WTC11 (cell line): ENCODE results near the gene MEGF11. TPM values are rescaled to one million over a fixed set of nuclear protein-coding genes. Genes with fewer than 3 reads are reported as not detected.
A peak's percentile ranks its signal among the peaks of the same experiment; 100 is the strongest.

Experiments
- ATAC-seq: fragments of 200-7000 bp; cut with Tn5 transposase; 2 replicates; pipeline ENCODE4 v1.10.0; 2021; ENCODE audit warnings: mild to moderate bottlenecking, moderate library complexity
- CTCF ChIA-PET: fragments of 300-600 bp; sonication (Branson Sonifier 250); formaldehyde crosslinking; loops from one replicate; lab custom pipeline; 2021; ENCODE audit warnings: antibody characterized with exemption; lab: Charles Lee
- POLR2A ChIA-PET: fragments of 350-600 bp; sonication (Branson Sonifier 250); formaldehyde crosslinking; loops from one replicate; lab custom pipeline; 2021; ENCODE audit warnings: antibody characterized with exemption; lab: Charles Lee
- DNase-seq: peaks from one replicate; pipeline ENCODE4 v3.0.0; 2021; ENCODE audit warnings: low spot score
- H3K27ac Mint-ChIP-seq: 2 replicates; pipeline ENCODE4 v1.8.0; 2021; ENCODE audit warnings: mixed read lengths
- H3K27me3 Mint-ChIP-seq: 2 replicates; pipeline ENCODE4 v1.8.0; 2021; ENCODE audit warnings: low read depth, mild to moderate bottlenecking, moderate library complexity, mixed read lengths
- H3K36me3 Mint-ChIP-seq: 2 replicates; pipeline ENCODE4 v1.8.0; 2021; ENCODE audit warnings: mixed read lengths
- H3K4me1 Mint-ChIP-seq: 2 replicates; pipeline ENCODE4 v1.8.0; 2022; ENCODE audit warnings: mixed read lengths
- H3K4me3 Mint-ChIP-seq: 2 replicates; pipeline ENCODE4 v1.8.0; 2021; ENCODE audit warnings: mild to moderate bottlenecking, moderate library complexity, mixed read lengths
- H3K9me3 Mint-ChIP-seq: 2 replicates; pipeline ENCODE4 v1.8.0; 2021; ENCODE audit warnings: mixed read lengths
- CREB1 ChIP-seq: sonication (generic); formaldehyde crosslinking; IDR thresholded peaks from 2 replicates; pipeline ENCODE4 v1.8.0; 2023; ENCODE audit warnings: mild to moderate bottlenecking, missing genetic modification reagents
- CREM ChIP-seq: sonication (generic); formaldehyde crosslinking; IDR thresholded peaks from 2 replicates; pipeline ENCODE4 v1.8.1; 2022; ENCODE audit warnings: mild to moderate bottlenecking, missing genetic modification reagents, moderate library complexity
- EMX1 ChIP-seq: fragments of 250-450 bp; sonication (Bioruptor Pico); IDR thresholded peaks from 2 replicates; pipeline ENCODE4 v1.8.0; 2021; ENCODE audit warnings: mild to moderate bottlenecking
- JUN ChIP-seq: sonication (generic); formaldehyde crosslinking; IDR thresholded peaks from 2 replicates; pipeline ENCODE4 v1.8.0; 2023; ENCODE audit warnings: mild to moderate bottlenecking, missing genetic modification reagents
- PRRX2 ChIP-seq: fragments of 250-450 bp; sonication (Bioruptor Pico); IDR thresholded peaks from 2 replicates; pipeline ENCODE4 v1.8.0; 2021; ENCODE audit warnings: mild to moderate bottlenecking
- RELA ChIP-seq: sonication (generic); formaldehyde crosslinking; IDR thresholded peaks from 2 replicates; pipeline ENCODE4 v1.8.1; 2022; ENCODE audit warnings: missing genetic modification reagents, mild to moderate bottlenecking, borderline replicate concordance
- SOX15 ChIP-seq: fragments of 250-450 bp; sonication (Bioruptor Pico); IDR thresholded peaks from 2 replicates; pipeline ENCODE4 v1.9.0; 2021; ENCODE audit warnings: mild to moderate bottlenecking
- TP53 ChIP-seq: sonication (generic); formaldehyde crosslinking; IDR thresholded peaks from 2 replicates; pipeline ENCODE4 v1.8.1; 2023; ENCODE audit warnings: mild to moderate bottlenecking, missing genetic modification reagents
- ZBTB43 ChIP-seq: sonication (generic); formaldehyde crosslinking; IDR thresholded peaks from 2 replicates; pipeline ENCODE4 v1.8.1; 2023; ENCODE audit warnings: mild to moderate bottlenecking, missing genetic modification reagents
- ZNF532 ChIP-seq: fragments of 250-450 bp; sonication (Bioruptor Pico); IDR thresholded peaks from 2 replicates; pipeline ENCODE4 v1.9.0; 2021; ENCODE audit warnings: mild to moderate bottlenecking, borderline replicate concordance
- total RNA-seq: library from RNA; stranded (reverse); gene quantifications from 3 replicates; pipeline ENCODE4 v1.2.3, GENCODE V29; 2021
- TF ChIP-seq, protein P1 (sequence below): fragments of 250-450 bp; sonication (Bioruptor Pico); IDR thresholded peaks from 2 replicates; pipeline ENCODE4 v1.9.0; 2021; ENCODE audit warnings: moderate library complexity, mild to moderate bottlenecking, inconsistent platforms, borderline replicate concordance
- TF ChIP-seq, protein P2 (sequence below): sonication (generic); formaldehyde crosslinking; conservative IDR thresholded peaks from 2 replicates; pipeline ENCODE4 v1.8.1; 2022; ENCODE audit warnings: mild to moderate bottlenecking, missing genetic modification reagents
- TF ChIP-seq, protein P3 (sequence below): sonication (generic); formaldehyde crosslinking; IDR thresholded peaks from 2 replicates; pipeline ENCODE4 v1.8.1; 2022; ENCODE audit warnings: mild to moderate bottlenecking, moderate library complexity, missing genetic modification reagents

The MEGF11 gene
- total RNA-seq, 1 experiment from 2014 or later = 3.3 TPM

- Mint-ChIP-seq H3K36me3 (0 out of 2 replicates have a peak, but pooled peaks cover 2% of the 10 kb centered on the region), H3K9me3 (peaks cover 5% of the 10 kb centered on the region), H3K27me3 (no peaks in the 10 kb centered on the region), H3K4me3 (no peak overlapping the region), H3K27ac (no peak overlapping the region), H3K4me1 (peaks cover 7% of the 10 kb centered on the region)
- ChIA-PET CTCF (no interaction called here), POLR2A (interaction anchor here (0.5 kb wide), 1 partner anchor 351 kb away, joined by 3 read pairs; no protein-coding TSS in a partner anchor)
- ATAC-seq (no peak), DNase-seq (no peak)
- no peak for TF ChIP-seq ZNF532 (CRISPR knock-in tag)
Observed at GRCh38 chr15:66224946-66225345, 28.6 kb downstream of the MEGF11 start.

GRCh38 chr15:66222273-66223198 lies 31.0 kb downstream of the MEGF11 start:
- POLR2A ChIA-PET = no interaction called here
- Mint-ChIP-seq H3K27ac (no peak overlapping the region), H3K27me3 (no peaks in the 10 kb centered on the region), H3K4me1 (peaks cover 15% of the 10 kb centered on the region), H3K9me3 (no peaks in the 10 kb centered on the region)
- TF ChIP-seq, protein P1, sequence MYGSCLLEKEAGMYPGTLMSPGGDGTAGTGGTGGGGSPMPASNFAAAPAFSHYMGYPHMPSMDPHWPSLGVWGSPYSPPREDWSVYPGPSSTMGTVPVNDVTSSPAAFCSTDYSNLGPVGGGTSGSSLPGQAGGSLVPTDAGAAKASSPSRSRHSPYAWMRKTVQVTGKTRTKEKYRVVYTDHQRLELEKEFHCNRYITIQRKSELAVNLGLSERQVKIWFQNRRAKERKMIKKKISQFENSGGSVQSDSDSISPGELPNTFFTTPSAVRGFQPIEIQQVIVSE = no peak
- TF ChIP-seq TP53 (CRISPR knock-in tag) (no peak), SOX15 (no peak)
- TF ChIP-seq, all 79 proteins: peak for 0
- ATAC-seq (no peak), DNase-seq (no peak)
- CTCF ChIA-PET = no interaction called here
- Mint-ChIP-seq H3K4me3 (no peak overlapping the region), H3K36me3 (no peaks in the 10 kb centered on the region)

GRCh38 chr15:66221126-66221525 lies 32.4 kb downstream of the MEGF11 start:
- no peaks in the 10 kb centered on the region for H3K27me3 Mint-ChIP-seq
- H3K36me3 Mint-ChIP-seq = no peaks in the 10 kb centered on the region
- H3K9me3 Mint-ChIP-seq = no peaks in the 10 kb centered on the region
- ChIA-PET CTCF (interaction anchor here (1.0 kb wide), 1 partner anchor 11 kb away, joined by 4 read pairs; no protein-coding TSS in a partner anchor), POLR2A (no interaction called here)
- no peak overlapping the region for H3K27ac Mint-ChIP-seq
- TF ChIP-seq JUN (CRISPR knock-in tag) (no peak), CREM (CRISPR knock-in tag) (no peak), PRRX2 (CRISPR knock-in tag) (no peak), EMX1 (CRISPR knock-in tag) (no peak), RELA (CRISPR knock-in tag) (no peak), CREB1 (no peak), ZBTB43 (no peak)
- TF ChIP-seq, protein P2, sequence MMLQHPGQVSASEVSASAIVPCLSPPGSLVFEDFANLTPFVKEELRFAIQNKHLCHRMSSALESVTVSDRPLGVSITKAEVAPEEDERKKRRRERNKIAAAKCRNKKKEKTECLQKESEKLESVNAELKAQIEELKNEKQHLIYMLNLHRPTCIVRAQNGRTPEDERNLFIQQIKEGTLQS (CRISPR knock-in tag) = no peak
- TF ChIP-seq, protein P3, sequence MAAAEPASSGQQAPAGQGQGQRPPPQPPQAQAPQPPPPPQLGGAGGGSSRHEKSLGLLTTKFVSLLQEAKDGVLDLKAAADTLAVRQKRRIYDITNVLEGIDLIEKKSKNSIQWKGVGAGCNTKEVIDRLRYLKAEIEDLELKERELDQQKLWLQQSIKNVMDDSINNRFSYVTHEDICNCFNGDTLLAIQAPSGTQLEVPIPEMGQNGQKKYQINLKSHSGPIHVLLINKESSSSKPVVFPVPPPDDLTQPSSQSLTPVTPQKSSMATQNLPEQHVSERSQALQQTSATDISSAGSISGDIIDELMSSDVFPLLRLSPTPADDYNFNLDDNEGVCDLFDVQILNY (CRISPR knock-in tag) = no peak
- peaks cover 15% of the 10 kb centered on the region for H3K4me1 Mint-ChIP-seq
- H3K4me3 Mint-ChIP-seq = no peak overlapping the region
- DNase-seq (no peak), ATAC-seq (peak; percentile 73)
